K562 (cell line): ENCODE results near the gene GLRA3. TPM values are rescaled to one million over a fixed set of nuclear protein-coding genes. Genes with fewer than 3 reads are reported as not detected.

ENCODE experiments used
- ATF4 ChIP-seq: fragments of 450-650 bp; formaldehyde crosslinking; IDR thresholded peaks from 2 replicates; pipeline ENCODE4 v1.4.0; 2022; ENCODE audit warnings: mild to moderate bottlenecking, moderate library complexity
- CREB1 ChIP-seq, 2 experiments: sonication (generic) in 1 of 2; formaldehyde crosslinking in 1 of 2; IDR thresholded peaks; 2 replicates each; pipeline versions ENCODE4 v1.6.1 to v1.8.0; 2012 to 2022; ENCODE audit warnings: inconsistent platforms in 1 of 2, mild to moderate bottlenecking in 1 of 2, missing genetic modification reagents in 1 of 2, moderate library complexity in 1 of 2
- CSDE1 ChIP-seq, 2 experiments: fragments of 450-650 bp; IDR thresholded peaks; 2 replicates each; pipeline ENCODE4 v1.6.1; 2016; ENCODE audit warnings: mild to moderate bottlenecking in 1 of 2
- HMGN3 ChIP-seq: IDR thresholded peaks from 2 replicates; pipeline ENCODE4 v1.6.1; 2011; ENCODE audit warnings: borderline replicate concordance, low read depth, mild to moderate bottlenecking, mixed read lengths, low read length; ENCODE audit not compliant: insufficient read length; ENCODE audit errors: extremely low read depth
- HNRNPH1 ChIP-seq: fragments of 200-400 bp; formaldehyde crosslinking; optimal IDR thresholded peaks from 2 replicates; pipeline ENCODE3; 2017; ENCODE audit warnings: low read depth, mild to moderate bottlenecking, low read length, moderate library complexity
- HOXB6 ChIP-seq: fragments of 250-450 bp; sonication (Bioruptor Pico); IDR thresholded peaks from 2 replicates; pipeline ENCODE4 v1.5.1; 2022; ENCODE audit warnings: mild to moderate bottlenecking, borderline replicate concordance
- JUND ChIP-seq, 2 experiments: IDR thresholded peaks; 2 replicates in 1 of 2; 3 replicates in 1 of 2; pipeline ENCODE4 v1.6.1; 2011; ENCODE audit warnings: borderline replicate concordance in 2 of 2, low read depth in 2 of 2, low read length in 2 of 2, improper control_type of control experiment in 1 of 2, missing biosample characterization in 1 of 2, missing genetic modification characterization in 1 of 2, missing genetic modification reagents in 1 of 2
- RAD21 ChIP-seq, 2 experiments: fragments of 250-450 bp in 1 of 2; fragments of 450-650 bp in 1 of 2; sonication (Bioruptor Pico) in 1 of 2; formaldehyde crosslinking in 1 of 2; IDR thresholded peaks in 1 of 2; conservative IDR thresholded peaks in 1 of 2; 2 replicates each; pipeline versions ENCODE4 v1.4.0 to v1.8.0; 2020 to 2022; ENCODE audit warnings: mild to moderate bottlenecking in 2 of 2, moderate library complexity in 1 of 2
- RBBP5 ChIP-seq: fragments of 200-600 bp; sonication (generic); IDR thresholded peaks from 2 replicates; pipeline ENCODE4 v1.6.1; 2012; ENCODE audit warnings: borderline replicate concordance, mild to moderate bottlenecking, low read length, control low read depth, inconsistent platforms; ENCODE audit not compliant: insufficient read depth, poor library complexity, severe bottlenecking
- RHOXF2B ChIP-seq: fragments of 250-450 bp; sonication (Bioruptor Pico); conservative IDR thresholded peaks from 2 replicates; pipeline ENCODE4 v1.5.1; 2021
- SLC30A9 ChIP-seq: fragments of 250-450 bp; sonication (Bioruptor Pico); IDR thresholded peaks from 2 replicates; pipeline ENCODE4 v1.8.0; 2022; ENCODE audit warnings: mild to moderate bottlenecking, moderate library complexity
- SMARCE1 ChIP-seq: fragments of 450-650 bp; IDR thresholded peaks from 2 replicates; pipeline ENCODE4 v1.7.1; 2016; ENCODE audit warnings: mild to moderate bottlenecking
- ZNF217 ChIP-seq: sonication (generic); formaldehyde crosslinking; IDR thresholded peaks from 2 replicates; pipeline ENCODE4 v1.8.0; 2022; ENCODE audit warnings: mild to moderate bottlenecking, missing genetic modification reagents
- ZNF274 ChIP-seq: IDR thresholded peaks from 2 replicates; pipeline ENCODE4 v1.6.1; 2011; ENCODE audit warnings: low read depth, mild to moderate bottlenecking, low read length, moderate library complexity, borderline replicate concordance
- ZNF318 ChIP-seq, 2 experiments: fragments of 450-650 bp; IDR thresholded peaks; 2 replicates each; pipeline ENCODE4 v1.6.1; 2016; ENCODE audit warnings: mild to moderate bottlenecking in 2 of 2, borderline replicate concordance in 1 of 2, low read depth in 1 of 2, moderate library complexity in 1 of 2
- polyA plus RNA-seq, 8 experiments: library from polyadenylated mRNA; depleted of rRNA in 4 of 8; stranded (reverse) in 5 of 8; unstranded in 3 of 8; fragments of >200 nt; fragmentation: Nextera tagmentation in 2 of 8; fragmentation: Illumina TruSeq in 1 of 8; extraction: Ambion mirVana in 2 of 8; extraction: Trizol in 1 of 8; gene quantifications; 2 replicates each; pipeline versions ENCODE4 v1.2.1 to v1.2.3, GENCODE V29; 2011 to 2014; ENCODE audit warnings: inconsistent platforms in 1 of 8, missing spikeins in 1 of 8
- total RNA-seq, 7 experiments: library from RNA; depleted of rRNA in 6 of 7; stranded (reverse); fragments of >200 nt in 6 of 7; fragmentation: Illumina TruSeq in 2 of 7; extraction: Trizol in 2 of 7; gene quantifications; 2 replicates each; pipeline versions ENCODE4 v1.2.1 to v1.2.3, GENCODE V29; 2011 to 2021; ENCODE audit warnings: low replicate concordance in 1 of 7

The GLRA3 gene
- total and polyA plus RNA-seq, 9 of the 15 experiments (the other 6 are each of a cell fraction or from before 2014, with no cell fraction given): 0.06 to 0.14 (median 0.08) TPM; not detected in 2

DNA sequence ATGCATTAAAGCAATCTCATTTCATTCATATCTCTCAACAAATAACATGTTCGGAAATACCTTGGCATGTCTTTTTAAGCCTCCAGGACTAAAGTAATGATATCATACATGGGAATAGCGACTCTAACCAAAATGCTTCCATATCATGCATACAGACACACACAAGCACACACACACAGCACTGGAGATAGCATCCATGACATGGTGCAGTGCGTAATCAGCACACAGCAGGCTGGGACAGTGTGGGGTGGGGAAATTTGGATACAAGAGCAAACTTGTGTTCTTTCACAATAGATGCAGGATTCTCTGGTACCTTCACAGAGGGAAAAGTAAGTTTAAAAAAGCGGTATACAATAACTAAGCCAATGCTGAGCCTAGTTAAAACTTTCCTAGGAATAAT lies 174.4 kb downstream of the GLRA3 start (continued):
- TF ChIP-seq HMGN3 (no peak), SLC30A9 (CRISPR knock-in tag) (no peak), SMARCE1 (peak; percentile 38; the same call in 1 of the 2 replicates), ATF4 (CRISPR knock-in tag) (no peak), HOXB6 (no peak), ZNF318 (IDR thresholded peaks at IDR 0.05; ENCODE audit: borderline replicate concordance in 1 of 2, low read depth in 1 of 2) (no peak), CSDE1 (IDR thresholded peaks at IDR 0.05) (no peak), CREB1 (IDR thresholded peaks at IDR 0.05) (peak; percentile 78), CREB1 (CRISPR knock-in tag; IDR thresholded peaks at IDR 0.05) (peak; percentile 52), RHOXF2B (no peak), ZNF217 (no peak), ZNF274 (no peak), RAD21 (CRISPR knock-in tag; conservative IDR thresholded peaks at IDR 0.05 in 1 of 2, IDR thresholded peaks at IDR 0.05 in 1 of 2) (no peak), RBBP5 (no peak), HNRNPH1 (no peak), JUND (IDR thresholded peaks at IDR 0.05; ENCODE audit: borderline replicate concordance, low read depth, low read length) (no peak), JUND (tag; IDR thresholded peaks at IDR 0.05; ENCODE audit: borderline replicate concordance, low read depth, low read length) (peak; percentile 37; the same call in 1 of the 3 replicates)
